Measurements from ENCODE around the gene PSMC4.

- TF ChIP-seq CTCF (IDR thresholded peaks at IDR 0.05) (no peak), POLR2A (IDR thresholded peaks at IDR 0.05) (no peak)
These were observed 1.1 kb upstream of the PSMC4 start for GRCh38 chr19:39969681-39970424.
